Erythroblast (primary cell): ENCODE measurements around the gene IGFL2.

Experiments used
- GATA1 ChIP-seq: IDR thresholded peaks from 2 replicates; pipeline ENCODE4 v1.6.1; 2011; ENCODE audit warnings: low read depth, mild to moderate bottlenecking, control low read depth, low read length, moderate library complexity
- POLR2A ChIP-seq: IDR thresholded peaks from 2 replicates; pipeline ENCODE4 v1.6.1; 2011; ENCODE audit warnings: mild to moderate bottlenecking, low read length

GRCh38 chr19:46198756-46199155 lies 50.7 kb downstream of the IGFL2 start:
- TF ChIP-seq POLR2A (no peak), GATA1 (no peak)
